Measurements from ENCODE around the gene SMAD4.
"Not testable (repeated sequence)": the region's sequence is repeated elsewhere in the genome, so short reads cannot be mapped to it uniquely, and the experiment has no call there.

The SMAD4 gene

DNA sequence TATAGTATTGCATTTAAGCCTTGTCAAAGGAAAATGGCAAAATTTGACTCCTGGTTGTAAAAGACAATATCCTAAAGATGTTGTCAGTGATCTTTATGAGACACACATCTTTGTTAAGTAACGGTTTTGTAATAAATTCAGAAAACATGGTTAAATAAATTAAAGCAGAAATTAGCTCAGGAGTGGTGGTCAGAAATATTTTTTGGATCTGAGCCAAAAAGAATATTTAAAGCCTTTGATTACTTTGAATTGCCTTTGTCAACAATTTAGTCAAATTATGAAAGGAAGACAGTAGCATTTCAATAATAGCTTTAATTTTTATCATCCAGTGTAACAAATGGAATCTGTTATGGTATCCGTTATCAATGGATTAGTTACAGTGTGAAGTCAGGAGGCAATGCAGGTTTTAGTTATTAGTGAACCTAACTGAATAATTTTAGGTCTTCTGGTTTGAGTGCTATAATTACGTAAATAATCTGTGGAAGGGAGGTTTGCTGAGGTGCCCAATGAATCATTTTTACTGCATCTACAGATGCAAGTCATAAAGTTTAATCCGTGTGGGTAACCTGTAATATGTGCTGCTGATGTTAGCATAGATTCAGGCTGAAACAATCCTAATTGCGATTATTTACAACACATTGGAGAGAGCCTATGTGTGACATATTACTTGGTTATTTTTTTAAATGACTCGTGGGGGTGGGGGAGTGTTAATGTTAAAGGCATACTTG, 42.7 kb downstream of the SMAD4 start:
- no peak for DNase-seq

DNA sequence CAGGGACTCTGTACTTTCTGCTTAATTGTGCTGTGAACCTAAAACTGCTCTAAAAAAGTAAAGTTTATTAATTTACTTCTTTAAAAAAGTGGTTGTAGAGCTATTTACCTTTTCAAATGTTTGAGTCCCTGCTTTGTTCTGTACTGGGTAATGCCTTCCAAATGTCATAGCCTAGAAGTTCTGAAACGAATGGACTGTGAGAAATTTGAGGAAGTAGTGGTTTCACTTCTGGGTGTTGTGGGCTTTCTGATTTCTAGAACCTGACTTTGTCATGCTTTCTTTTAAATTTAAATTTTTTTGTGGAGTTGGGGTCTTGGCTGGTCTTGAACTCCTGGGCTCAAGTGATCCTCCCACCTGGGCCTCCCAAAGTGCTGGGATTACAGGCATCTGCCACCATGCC, 44.6 kb downstream of the SMAD4 start:
- DNase-seq = no peak

DNA sequence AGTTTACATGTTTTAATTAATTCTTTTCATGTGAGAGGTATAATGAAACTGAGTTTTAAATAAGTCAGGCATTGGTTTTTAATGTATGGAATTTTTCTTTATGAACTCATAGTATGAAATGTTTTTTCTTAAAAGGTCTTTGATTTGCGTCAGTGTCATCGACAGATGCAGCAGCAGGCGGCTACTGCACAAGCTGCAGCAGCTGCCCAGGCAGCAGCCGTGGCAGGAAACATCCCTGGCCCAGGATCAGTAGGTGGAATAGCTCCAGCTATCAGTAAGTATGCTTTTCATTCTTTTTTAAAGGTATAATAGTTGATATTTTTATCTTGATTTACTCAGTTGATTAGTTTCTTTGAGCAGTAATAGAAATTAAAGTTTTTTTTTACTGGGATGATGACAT, 46.5 kb downstream of the SMAD4 start:
- no peak for DNase-seq

DNA sequence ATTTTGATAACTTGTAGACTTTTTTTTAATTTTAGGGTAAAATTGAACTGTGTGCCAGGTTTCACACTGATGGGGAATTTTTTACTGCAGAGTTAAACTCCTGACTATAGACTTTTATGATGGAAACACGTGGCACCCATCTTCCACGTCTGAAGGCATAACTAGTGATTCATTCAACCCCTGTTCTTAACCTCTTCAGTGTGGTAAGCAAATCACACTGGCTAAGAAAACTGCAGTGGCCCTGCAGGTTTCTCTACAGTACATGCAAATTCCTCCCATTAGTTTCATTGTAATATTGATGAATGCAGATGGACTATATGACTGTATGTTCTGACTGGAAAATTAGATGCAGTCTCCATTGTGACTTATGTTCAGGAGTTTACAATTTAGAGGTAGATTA, 47.2 kb downstream of the SMAD4 start:
- no peak for DNase-seq

DNA sequence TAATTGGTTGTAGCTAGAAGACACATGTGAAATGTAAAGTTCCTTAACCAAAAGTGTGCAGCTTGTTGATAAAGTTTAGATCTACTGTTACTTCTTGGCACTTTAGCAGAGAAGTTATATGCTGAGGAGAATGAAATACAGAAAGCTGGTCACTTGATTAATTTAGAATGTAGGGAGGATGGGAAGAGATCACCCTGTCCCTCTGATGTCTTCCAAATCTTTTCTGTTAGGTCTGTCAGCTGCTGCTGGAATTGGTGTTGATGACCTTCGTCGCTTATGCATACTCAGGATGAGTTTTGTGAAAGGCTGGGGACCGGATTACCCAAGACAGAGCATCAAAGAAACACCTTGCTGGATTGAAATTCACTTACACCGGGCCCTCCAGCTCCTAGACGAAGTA, 48.0 kb downstream of the SMAD4 start:
- DNase-seq = no peak

DNA sequence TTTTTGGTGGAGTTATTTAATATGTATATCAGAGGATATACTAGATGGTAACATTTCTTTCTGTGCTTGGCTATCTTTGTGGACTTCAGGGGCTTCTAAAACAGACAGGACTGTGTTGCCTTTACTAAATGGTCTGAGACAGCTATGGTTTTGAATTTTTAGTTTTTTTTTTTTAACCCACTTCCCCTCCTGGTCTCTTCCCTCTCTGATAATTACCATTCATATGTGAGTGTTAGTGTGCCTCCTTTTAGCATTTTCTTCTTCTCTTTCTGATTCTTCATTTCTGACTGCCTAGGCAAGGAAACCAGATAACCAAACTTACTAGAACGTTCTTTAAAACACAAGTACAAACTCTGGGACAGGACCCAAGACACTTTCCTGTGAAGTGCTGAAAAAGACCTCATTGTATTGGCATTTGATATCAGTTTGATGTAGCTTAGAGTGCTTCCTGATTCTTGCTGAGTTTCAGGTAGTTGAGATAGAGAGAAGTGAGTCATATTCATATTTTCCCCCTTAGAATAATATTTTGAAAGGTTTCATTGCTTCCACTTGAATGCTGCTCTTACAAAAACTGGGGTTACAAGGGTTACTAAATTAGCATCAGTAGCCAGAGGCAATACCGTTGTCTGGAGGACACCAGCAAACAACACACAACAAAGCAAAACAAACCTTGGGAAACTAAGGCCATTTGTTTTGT, 52.7 kb downstream of the SMAD4 start:
- no peak for DNase-seq

DNA sequence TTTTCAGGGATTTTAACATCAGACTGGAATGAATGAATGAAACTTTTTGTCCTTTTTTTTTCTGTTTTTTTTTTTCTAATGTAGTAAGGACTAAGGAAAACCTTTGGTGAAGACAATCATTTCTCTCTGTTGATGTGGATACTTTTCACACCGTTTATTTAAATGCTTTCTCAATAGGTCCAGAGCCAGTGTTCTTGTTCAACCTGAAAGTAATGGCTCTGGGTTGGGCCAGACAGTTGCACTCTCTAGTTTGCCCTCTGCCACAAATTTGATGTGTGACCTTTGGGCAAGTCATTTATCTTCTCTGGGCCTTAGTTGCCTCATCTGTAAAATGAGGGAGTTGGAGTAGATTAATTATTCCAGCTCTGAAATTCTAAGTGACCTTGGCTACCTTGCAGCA, 53.4 kb downstream of the SMAD4 start:
- no peak for DNase-seq

DNA sequence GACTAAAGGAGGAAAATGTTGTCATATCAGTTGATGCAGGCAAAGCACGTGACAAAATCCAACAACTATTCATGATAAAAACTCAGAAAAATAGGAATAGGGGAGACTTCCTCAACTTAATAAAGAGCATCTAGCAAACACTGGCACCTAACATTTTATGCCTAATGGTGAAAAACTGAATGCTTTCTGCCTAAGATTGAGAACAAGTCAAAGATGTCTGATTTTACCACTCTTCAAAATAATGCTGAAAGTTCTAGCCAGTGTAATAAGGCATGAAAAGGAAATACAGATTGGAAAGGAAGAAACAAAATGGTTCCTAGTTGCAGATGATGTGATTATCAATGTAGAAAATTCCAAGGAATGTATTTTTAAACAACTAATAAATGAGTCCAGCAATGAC, 58.4 kb downstream of the SMAD4 start:
- no peak for DNase-seq

DNA sequence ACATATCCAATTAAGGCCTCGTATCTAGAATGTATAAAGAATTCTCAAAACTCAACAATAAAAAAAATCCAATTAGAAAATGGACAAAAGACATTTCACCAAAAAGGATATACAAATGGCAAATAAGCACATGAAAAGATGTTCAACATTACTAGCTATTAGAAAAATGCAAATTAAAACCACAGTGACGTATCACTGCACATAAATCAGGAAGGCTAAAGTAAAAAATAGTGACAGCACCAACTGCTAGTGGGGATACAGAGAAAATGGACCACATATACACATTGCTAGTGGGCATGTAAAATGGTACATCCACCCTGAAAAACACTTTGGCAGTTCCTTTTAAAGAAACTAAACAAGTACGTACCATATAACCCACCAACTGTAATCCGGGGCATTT, 59.7 kb downstream of the SMAD4 start:
- no peak for DNase-seq

DNA sequence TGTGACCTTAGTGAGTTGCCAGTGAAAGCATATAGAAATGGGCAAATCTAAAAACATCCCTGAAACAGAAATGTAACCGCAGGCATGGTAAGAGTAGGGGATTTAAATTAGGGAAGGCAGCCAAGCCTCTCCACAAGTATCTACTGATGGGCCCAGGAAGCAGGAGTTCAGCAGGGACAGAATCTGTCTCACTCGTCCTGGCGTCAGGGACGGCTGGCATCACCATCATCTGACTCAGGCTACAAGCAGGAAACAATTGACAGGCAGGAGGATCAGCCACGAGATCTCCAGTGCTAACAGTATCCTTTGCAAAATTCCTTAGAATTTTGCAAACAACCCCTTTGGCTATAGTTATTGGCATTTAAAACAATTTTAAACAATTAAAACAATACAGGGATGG, 61.3 kb downstream of the SMAD4 start:
- no peak for DNase-seq

DNA sequence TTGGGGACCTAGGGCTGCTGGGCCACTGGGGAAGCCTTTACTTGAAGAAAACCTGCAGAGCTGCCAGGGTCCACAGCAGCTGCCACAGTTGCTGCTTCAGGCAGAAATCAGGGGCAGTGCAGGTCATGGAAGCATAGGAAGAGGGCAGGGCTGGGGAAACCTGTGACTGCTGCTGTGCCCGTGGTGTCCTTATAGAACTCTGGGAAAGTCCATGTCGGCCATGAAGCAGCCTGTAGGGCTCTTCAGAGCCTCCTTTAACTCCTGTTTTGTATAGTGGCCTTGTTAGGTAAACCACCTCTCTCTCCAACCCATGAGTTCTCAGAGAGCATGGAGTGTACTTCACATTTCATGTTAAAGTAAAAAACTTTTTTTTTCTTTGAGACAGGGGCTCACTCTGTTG, 62.1 kb downstream of the SMAD4 start:
- DNase-seq = no peak

DNA sequence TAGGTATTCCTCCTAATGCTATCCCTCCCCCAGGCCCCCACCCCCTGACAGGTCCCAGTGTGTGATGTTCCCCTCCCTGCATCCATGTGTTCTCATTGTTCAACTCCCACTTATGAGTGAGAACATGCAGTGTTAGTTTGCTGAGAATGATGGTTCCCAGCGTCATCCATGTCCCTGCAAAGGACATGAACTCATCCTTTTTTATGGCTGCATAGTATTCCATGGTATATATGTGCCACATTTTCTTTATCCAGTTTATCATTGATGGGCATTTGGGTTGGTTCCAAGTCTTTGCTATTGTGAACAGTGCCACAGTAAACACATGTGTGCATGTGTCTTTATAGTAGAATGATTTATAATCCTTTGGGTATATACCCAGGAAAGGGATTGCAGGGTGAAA, 63.0 kb downstream of the SMAD4 start:
- not testable (repeated sequence) for DNase-seq

DNA sequence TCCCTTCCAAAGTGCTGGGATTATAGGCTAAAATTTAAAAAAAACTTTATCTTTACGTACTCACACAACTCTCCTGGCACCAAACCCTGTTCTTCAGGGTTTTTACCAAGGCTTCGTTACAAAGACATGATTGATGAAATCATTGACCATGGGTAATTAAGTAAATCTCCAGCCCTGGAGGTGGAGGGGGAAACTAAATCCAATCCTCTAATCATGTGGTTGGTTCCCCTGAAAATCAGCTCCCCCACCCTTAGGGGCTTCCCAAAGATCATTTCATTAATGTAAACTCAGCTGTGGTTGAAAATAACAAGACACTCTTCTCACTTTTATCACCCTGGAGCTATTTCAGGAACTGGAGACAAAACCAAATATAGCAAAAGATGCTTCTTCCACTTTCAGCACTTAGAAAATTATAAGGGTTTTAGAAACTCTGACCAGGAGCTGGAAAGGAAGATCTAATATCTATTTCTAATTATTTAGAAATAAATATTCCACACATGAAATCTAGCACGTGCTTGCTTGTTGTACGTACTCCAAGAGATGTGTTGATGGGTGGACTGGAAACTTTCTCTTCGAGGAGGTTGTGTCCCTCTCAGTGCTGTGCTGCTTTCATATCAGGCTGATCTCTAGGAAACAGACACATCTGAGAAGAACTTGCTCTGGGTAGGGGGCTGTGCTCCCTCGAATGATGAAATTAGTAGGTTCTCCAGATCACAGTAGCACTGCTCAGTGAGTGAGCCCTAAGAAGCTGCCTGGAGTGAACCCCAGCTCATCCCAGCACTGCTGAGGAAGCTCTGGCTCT, 67.2 kb downstream of the SMAD4 start:
- DNase-seq = no peak

DNA sequence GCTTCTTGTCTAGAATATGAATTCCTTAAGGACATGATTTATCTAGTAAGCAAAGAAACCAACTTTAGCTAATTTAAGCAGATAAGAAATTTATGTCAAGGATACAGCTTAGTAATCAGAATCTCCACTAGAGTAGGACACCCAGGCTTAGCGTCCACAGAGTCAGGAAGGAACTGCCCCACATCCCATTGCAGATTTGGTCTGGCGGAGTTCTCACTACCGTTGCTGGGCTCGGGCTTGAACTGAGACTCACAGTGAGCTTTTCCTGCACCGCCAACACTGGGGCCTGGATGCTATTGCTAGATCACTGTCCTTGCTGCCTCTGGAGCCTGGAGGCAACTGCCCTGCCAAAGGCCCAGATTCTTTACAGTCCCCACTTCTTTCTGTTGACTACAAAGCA, 68.1 kb downstream of the SMAD4 start:
- no peak for DNase-seq

DNA sequence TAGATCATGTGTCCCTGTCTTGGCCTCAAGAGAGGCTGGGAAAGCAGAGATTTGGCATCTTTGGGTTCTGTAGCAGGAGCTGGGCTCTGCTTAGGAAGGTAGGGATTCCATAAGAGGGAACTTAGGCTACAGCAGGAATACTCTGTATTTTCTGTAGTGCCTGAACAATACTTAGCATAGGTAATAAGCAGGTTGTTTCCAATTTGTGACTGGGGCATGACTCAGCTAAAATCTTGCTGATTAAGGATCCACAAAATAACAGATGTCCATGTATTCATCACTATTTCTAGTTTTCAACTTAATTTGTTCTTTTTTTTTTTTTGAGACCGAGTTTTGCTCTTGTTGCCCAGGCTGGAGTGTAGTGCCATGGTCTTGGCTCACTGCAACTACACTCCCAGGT, 68.5 kb downstream of the SMAD4 start:
- DNase-seq = no peak

DNA sequence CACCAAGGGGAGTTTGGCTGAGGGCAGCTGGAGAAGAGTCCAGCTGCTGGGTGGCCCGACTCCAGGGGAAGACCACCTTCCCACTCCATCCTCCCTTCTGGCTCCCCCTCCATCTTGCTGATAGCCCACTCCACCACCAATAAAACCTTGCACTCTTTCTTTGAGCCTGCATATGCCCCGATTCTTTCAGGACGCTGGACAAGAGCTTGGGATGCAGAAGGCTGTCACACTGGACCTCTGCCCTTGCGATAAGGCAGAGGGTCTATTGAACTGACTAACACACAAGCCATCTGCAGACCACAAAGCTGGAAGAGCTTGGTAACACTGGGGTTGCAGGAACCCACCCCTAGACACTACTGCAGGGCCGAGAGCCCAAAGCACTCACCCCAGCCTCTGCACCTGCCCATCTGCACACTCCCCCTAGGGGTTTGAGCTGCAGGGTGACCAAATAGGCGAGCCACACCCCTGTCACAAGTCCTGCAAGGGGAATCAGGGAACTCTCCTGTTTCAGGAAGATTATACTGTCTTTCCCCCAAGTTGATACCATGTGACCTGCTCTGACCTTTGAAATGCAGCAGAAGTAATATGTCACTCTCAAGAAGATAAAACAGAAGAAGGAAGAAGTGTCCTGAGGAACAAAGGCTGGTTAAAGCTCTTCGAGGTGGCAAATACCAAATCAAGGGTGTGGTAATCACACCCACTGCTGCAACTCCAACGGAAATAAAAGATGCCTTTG, 70.5 kb downstream of the SMAD4 start:
- no peak for DNase-seq

DNA sequence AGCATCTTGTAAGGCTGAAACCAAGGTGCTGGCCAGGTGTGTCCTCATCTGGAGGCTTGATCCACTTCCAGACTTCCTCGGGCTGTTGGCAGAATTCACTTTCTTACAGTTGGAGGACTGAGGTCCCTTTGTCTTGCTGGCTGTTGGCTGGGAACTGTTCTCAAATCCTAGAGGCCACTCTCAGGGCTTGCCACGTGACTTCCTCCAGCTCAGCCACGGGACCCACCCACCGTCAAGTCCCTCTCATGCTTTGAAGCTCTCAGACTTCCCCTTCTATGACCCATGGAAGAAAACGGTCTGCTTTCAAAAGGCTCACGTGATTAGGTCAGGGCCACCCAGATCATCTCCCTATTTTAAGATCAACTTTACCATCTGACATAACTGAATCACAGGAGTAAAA, 77.1 kb downstream of the SMAD4 start:
- no peak for DNase-seq

DNA sequence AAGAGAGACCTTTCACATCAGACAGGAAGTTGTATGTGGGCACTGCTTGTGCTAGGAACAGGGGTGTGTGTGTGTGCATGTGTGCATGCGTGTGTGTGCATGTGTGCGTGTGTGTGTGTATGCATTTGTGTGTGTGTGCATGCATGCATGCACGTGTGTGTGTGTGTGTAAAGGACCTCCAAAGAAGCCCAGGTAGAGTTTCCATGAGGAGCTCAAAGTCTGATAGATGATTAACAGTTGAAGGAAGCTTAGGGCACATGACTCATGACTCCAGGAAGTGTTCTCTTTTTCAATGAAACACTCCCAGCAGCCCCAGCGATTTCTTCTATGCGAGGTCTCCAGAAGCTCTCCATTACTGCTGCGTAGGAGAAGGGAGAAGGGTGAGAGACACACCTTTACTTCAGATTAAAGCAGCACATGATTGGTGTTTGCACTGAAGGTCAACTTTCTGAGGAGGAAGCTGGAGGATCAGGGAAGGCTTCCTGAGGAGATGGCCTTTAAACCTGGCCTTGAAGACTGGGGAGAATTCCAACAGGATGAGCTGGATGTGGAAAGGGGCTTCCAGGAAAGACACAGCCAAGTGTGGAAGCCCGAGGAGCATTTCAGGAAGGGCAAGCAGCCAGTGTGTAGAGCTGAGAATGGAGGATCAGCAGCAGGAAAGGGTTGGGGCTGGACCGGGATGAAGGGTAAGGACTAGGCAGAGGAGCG, 77.7 kb downstream of the SMAD4 start:
- DNase-seq = no peak

DNA sequence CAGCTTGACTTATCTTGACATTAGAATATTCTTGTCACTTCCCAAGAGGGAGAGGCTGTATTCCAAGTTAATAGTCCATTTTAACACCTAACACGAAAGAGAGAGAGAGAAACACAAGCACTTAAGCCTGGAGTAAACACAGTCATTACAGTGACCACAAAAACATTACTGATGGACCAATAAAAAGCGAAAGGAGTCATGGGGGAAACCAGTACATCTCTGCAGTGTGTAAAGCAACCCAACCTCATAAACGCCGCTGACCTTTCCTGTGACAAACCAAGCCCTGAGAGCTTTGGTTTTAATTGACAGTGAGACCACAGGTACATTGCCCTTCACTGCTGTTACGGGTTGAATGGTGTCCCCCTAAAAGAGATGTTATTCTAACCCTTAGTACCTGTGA, 78.3 kb downstream of the SMAD4 start:
- DNase-seq = no peak

DNA sequence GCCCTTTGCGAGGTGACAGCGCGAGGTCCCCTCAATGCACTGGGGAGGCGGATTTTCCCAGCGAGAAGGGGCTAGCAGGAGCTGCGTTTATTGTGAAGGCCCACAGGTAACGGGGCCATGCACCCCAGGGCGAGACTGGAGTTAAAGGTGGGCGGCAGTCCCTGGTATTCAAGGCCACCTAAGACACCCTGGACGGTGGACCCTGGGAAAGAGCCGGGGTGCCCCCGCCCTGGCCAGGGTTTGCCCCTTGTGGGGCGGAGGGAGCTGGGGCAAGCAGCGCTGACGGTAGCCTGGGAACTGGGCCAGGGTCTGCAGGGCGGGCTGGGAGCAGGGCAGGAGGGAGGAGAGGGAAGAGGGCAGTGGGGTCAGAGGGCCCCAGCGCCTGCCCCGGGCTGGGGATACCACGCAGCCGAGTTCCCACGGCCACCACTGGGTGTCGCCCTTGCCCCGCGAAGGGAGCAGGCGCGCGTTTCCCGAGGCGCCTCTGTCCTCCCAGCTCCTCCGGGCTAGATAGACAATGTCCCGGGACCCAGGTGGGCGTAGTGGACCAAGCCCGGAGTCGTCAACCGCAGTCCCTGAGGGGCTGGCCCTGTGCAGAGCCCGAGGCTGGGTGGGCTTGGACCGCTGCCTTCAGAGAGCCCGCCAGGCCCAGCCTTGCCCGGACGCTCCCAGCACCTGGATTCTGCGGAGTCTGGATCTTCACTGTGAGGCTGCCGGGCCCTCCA, 80.2 kb downstream of the SMAD4 start:
- DNase-seq = no peak

DNA sequence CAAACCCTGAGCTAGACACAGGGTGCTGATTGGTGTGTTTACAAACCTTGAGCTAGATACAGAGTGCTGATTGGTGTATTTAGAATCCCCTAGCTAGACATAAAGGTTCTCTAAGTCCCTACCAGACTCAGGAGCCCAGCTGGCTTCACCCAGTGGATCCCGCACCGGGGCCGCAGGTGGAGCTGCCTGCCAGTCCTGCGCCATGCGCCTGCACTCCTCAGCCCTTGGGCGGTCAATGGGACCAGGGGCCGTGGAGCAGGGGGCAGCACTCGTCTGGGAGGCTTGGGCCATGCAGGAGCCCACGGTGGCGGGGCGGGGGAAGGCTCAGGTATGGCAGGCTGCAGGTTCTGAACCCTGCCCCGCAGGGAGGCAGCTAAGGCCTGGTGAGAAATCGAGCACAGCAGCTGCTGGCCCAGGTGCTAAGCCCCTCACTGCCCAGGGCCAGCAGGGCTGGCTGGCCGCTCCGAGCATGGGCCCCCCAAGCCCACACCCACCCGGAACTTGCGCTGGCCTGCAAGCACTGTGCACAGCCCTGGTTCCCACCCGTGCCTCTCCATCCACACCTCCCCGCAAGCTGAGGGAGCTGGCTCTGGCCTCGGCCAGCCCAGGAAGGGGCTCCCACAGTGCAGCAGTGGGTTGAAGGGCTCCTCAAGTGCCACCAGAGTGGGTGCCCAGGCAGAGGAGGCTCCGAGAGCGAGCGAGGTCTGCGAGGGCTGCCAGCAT, 81.8 kb downstream of the SMAD4 start:
- DNase-seq = not testable (repeated sequence)

Data from cerebellar nuclear complex (tissue), 1 donor.